ENCODE results near the gene ZBTB7C.

GRCh38 chr18:48405978-48406377, 3.2 kb downstream of the ZBTB7C start:
- TF ChIP-seq CTCF (tag by site-specific recombination; IDR thresholded peaks at IDR 0.05) (no peak), ZNF692 (tag by site-specific recombination; IDR thresholded peaks at IDR 0.05) (no peak), HOXA7 (CRISPR knock-in tag; IDR thresholded peaks at IDR 0.05; ENCODE audit: borderline replicate concordance) (no peak)
